HepG2 (cell line): Measurements from ENCODE around the gene SLC5A6. TPM values are rescaled to one million over a fixed set of nuclear protein-coding genes. Genes with fewer than 3 reads are reported as not detected.

Experiments
- ARNT ChIP-seq: fragments of 450-650 bp; IDR thresholded peaks from 2 replicates; pipeline ENCODE4 v1.6.1; 2017
- CREB1 ChIP-seq, 2 experiments: fragments of 450-650 bp in 1 of 2; IDR thresholded peaks; 2 replicates each; pipeline ENCODE4 v1.6.1; 2016 to 2017; ENCODE audit warnings: control low read depth in 1 of 2, mild to moderate bottlenecking in 1 of 2, missing compliant biosample characterization in 1 of 2, missing genetic modification characterization in 1 of 2
- CTCF ChIP-seq: sonication (generic); formaldehyde crosslinking; IDR thresholded peaks from 2 replicates; pipeline ENCODE4 v1.5.0; 2020; ENCODE audit warnings: mild to moderate bottlenecking, missing genetic modification reagents, moderate library complexity
- DNMT1 ChIP-seq: sonication (generic); formaldehyde crosslinking; IDR thresholded peaks from 2 replicates; pipeline ENCODE4 v1.5.1; 2020; ENCODE audit warnings: mild to moderate bottlenecking, missing genetic modification reagents
- GABPA ChIP-seq, 2 experiments: IDR thresholded peaks; 2 replicates each; pipeline ENCODE4 v1.6.1; 2011 to 2016; ENCODE audit warnings: low read depth in 2 of 2, low read length in 1 of 2, missing biosample characterization in 1 of 2, missing genetic modification characterization in 1 of 2
- GMEB2 ChIP-seq: IDR thresholded peaks from 2 replicates; pipeline ENCODE4 v1.6.1; 2016; ENCODE audit warnings: missing biosample characterization, missing genetic modification reagents, low read depth
- KLF16 ChIP-seq, 2 experiments: sonication (generic) in 1 of 2; formaldehyde crosslinking in 1 of 2; IDR thresholded peaks; 2 replicates each; pipeline versions ENCODE4 v1.6.1 to v1.8.0; 2016 to 2023; ENCODE audit warnings: missing genetic modification reagents in 2 of 2, missing compliant biosample characterization in 1 of 2
- MBD4 ChIP-seq: IDR thresholded peaks from 2 replicates; pipeline ENCODE4 v1.6.1; 2012; ENCODE audit warnings: low read length, inconsistent platforms, borderline replicate concordance
- MIXL1 ChIP-seq: IDR thresholded peaks from 2 replicates; pipeline ENCODE4 v1.6.1; 2016
- NR2F2 ChIP-seq: IDR thresholded peaks from 2 replicates; pipeline ENCODE4 v1.6.1; 2012; ENCODE audit warnings: low read depth, inconsistent platforms, borderline replicate concordance
- SOX13 ChIP-seq, 3 experiments: fragments of 450-650 bp in 1 of 3; sonication (generic) in 1 of 3; formaldehyde crosslinking in 1 of 3; IDR thresholded peaks in 2 of 3; conservative IDR thresholded peaks in 1 of 3; 2 replicates each; pipeline versions ENCODE4 v1.5.0 to v1.6.1; 2016 to 2020; ENCODE audit warnings: antibody characterized with exemption in 1 of 3, mild to moderate bottlenecking in 1 of 3, missing compliant biosample characterization in 1 of 3, missing genetic modification reagents in 1 of 3, moderate library complexity in 1 of 3
- STAT6 ChIP-seq: sonication (generic); formaldehyde crosslinking; IDR thresholded peaks from 2 replicates; pipeline ENCODE4 v1.4.0; 2020; ENCODE audit warnings: missing genetic modification reagents, mild to moderate bottlenecking, borderline replicate concordance
- THYN1 ChIP-seq: sonication (generic); formaldehyde crosslinking; IDR thresholded peaks from 2 replicates; pipeline ENCODE4 v1.8.1; 2023; ENCODE audit warnings: low read depth, mild to moderate bottlenecking, moderate library complexity, missing genetic modification reagents, borderline replicate concordance
- TOPORS ChIP-seq: sonication (generic); formaldehyde crosslinking; IDR thresholded peaks from 2 replicates; pipeline ENCODE4 v1.8.0; 2023; ENCODE audit warnings: mild to moderate bottlenecking, missing genetic modification reagents
- U2AF2 ChIP-seq: fragments of 200-400 bp; formaldehyde crosslinking; IDR thresholded peaks from 2 replicates; pipeline ENCODE4 v1.6.1; 2017; ENCODE audit warnings: low read depth, mild to moderate bottlenecking, low read length
- ZBTB37 ChIP-seq: sonication (generic); formaldehyde crosslinking; IDR thresholded peaks from 2 replicates; pipeline ENCODE4 v1.4.0; 2020; ENCODE audit warnings: mild to moderate bottlenecking, missing genetic modification reagents
- ZNF414 ChIP-seq: sonication (generic); formaldehyde crosslinking; IDR thresholded peaks from 2 replicates; pipeline ENCODE4 v1.5.0; 2020; ENCODE audit warnings: missing genetic modification reagents
- ZNF552 ChIP-seq: sonication (generic); formaldehyde crosslinking; IDR thresholded peaks from 2 replicates; pipeline ENCODE4 v1.9.0; 2022; ENCODE audit warnings: missing genetic modification reagents, mild to moderate bottlenecking, borderline replicate concordance
- ZNF589 ChIP-seq: sonication (generic); formaldehyde crosslinking; conservative IDR thresholded peaks from 2 replicates; pipeline ENCODE4 v1.8.0; 2022; ENCODE audit warnings: mild to moderate bottlenecking, moderate library complexity, missing genetic modification reagents
- ZNF703 ChIP-seq: sonication (generic); formaldehyde crosslinking; IDR thresholded peaks from 2 replicates; pipeline ENCODE4 v1.5.1; 2020; ENCODE audit warnings: missing genetic modification reagents, mild to moderate bottlenecking, moderate library complexity, borderline replicate concordance
- polyA plus RNA-seq, 8 experiments: library from polyadenylated mRNA; depleted of rRNA in 3 of 8; stranded (reverse) in 7 of 8; unstranded in 1 of 8; fragments of >200 nt; fragmentation: Illumina TruSeq in 4 of 8; extraction: Trizol in 4 of 8; gene quantifications; 2 replicates each; pipeline versions ENCODE4 v1.2.1 to v1.2.3, GENCODE V29; 2011 to 2016; ENCODE audit warnings: low read depth in 4 of 8, missing spikeins in 1 of 8, mixed read lengths in 1 of 8; ENCODE audit not compliant: insufficient read depth in 1 of 8
- total RNA-seq, 5 experiments: library from RNA; depleted of rRNA; stranded (reverse); fragments of >200 nt; fragmentation: Illumina TruSeq; extraction: Trizol; gene quantifications; 2 replicates each; pipeline ENCODE4 v1.2.3, GENCODE V29; 2016; ENCODE audit warnings: low read depth in 1 of 5

Gene SLC5A6
- total and polyA plus RNA-seq, 2 of the 13 experiments (the other 11 are each of a cell fraction or from before 2014, with no cell fraction given), result 135 to 417 TPM

- no peak for TF ChIP-seq THYN1 (CRISPR knock-in tag)
- no peak for TF ChIP-seq MBD4
- no peak for TF ChIP-seq ZNF414 (CRISPR knock-in tag)
- TF ChIP-seq CTCF (CRISPR knock-in tag), result peak; percentile 93
- TF ChIP-seq ZNF703 (CRISPR knock-in tag), result no peak
- no peak for TF ChIP-seq STAT6 (CRISPR knock-in tag)
- peak; percentile 78 for TF ChIP-seq MIXL1 (CRISPR knock-in tag)
- TF ChIP-seq U2AF2, result no peak
- no peak for TF ChIP-seq ZBTB37 (CRISPR knock-in tag)
- TF ChIP-seq ARNT, result no peak
- TF ChIP-seq NR2F2, result peak; percentile 43; the same call in 1 of the 2 replicates
- TF ChIP-seq SOX13 (IDR thresholded peaks at IDR 0.05), result no peak
- peak in 1 of 2 experiments; percentile 35; a peak in 1 of 4 replicates for TF ChIP-seq SOX13 (CRISPR knock-in tag; conservative IDR thresholded peaks at IDR 0.05 in 1 of 2, IDR thresholded peaks at IDR 0.05 in 1 of 2)
- TF ChIP-seq GMEB2, result no peak
- TF ChIP-seq ZNF589, result no peak
- no peak for TF ChIP-seq GABPA (IDR thresholded peaks at IDR 0.05; ENCODE audit: low read depth, low read length)
- peak; percentile 42 for TF ChIP-seq GABPA (CRISPR knock-in tag; IDR thresholded peaks at IDR 0.05; ENCODE audit: low read depth)
- TF ChIP-seq CREB1 (IDR thresholded peaks at IDR 0.05), result no peak
- TF ChIP-seq CREB1 (CRISPR knock-in tag; IDR thresholded peaks at IDR 0.05), result peak; percentile 40; the same call in 1 of the 2 replicates
- no peak; the same call in 1 of the 2 replicates for TF ChIP-seq TOPORS
- no peak for TF ChIP-seq ZNF552 (CRISPR knock-in tag)
- TF ChIP-seq KLF16 (CRISPR knock-in tag; IDR thresholded peaks at IDR 0.05), result peak in 1 of 2 experiments; percentile 72; a peak in 1 of 4 replicates
- TF ChIP-seq DNMT1, result no peak
Measured at GRCh38 chr2:27191070-27191829, 20.8 kb downstream of the SLC5A6 start (continued).
